NCI-H524 treated with DMSO at 0.1 percent for 48 hours (cell line): ENCODE data around the gene DCBLD1.

Experiments used
- DNase-seq: peaks from one replicate; lab custom pipeline; 2025; lab: John Stamatoyannopoulos, UW

DCBLD1 gene

DNA sequence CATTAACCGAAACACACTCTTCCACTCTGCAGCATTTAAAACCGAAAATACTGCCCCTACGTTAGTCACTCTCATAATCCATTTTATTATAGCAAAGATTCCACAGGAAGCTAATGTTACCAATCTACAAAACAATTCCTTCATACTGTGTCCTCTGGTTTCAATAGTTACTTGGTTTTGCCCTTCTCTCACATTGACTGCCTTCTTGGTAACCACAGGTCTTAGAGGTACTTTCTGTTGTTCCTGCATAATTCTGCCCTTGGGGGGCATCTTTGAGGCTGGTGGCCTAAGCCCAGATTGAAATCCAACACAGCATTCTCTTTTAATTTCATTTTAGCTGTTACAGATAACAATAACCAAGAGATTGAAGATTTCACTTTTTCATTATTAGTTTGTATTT, 9.8 kb upstream of the DCBLD1 start:
- no peak for DNase-seq

DNA sequence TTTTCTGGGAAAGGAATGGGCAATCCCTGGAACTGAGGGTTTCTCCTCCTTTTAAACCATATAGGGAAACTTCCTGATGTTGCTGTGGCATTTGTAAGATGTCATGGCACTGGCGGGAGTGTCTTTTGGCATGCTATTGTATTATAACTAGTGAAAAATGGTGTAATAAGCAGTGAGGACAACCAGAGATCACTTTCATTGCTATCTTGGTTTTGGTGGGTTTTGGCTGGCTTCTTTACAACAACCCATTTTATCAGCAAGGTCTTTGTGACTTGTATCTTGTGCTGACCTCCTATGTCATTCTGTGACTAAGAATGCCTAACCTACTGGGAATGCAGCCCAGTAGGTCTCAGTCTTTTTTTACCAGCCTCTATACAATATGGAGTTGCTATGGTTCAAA, 9.1 kb upstream of the DCBLD1 start:
- DNase-seq, result no peak

DNA sequence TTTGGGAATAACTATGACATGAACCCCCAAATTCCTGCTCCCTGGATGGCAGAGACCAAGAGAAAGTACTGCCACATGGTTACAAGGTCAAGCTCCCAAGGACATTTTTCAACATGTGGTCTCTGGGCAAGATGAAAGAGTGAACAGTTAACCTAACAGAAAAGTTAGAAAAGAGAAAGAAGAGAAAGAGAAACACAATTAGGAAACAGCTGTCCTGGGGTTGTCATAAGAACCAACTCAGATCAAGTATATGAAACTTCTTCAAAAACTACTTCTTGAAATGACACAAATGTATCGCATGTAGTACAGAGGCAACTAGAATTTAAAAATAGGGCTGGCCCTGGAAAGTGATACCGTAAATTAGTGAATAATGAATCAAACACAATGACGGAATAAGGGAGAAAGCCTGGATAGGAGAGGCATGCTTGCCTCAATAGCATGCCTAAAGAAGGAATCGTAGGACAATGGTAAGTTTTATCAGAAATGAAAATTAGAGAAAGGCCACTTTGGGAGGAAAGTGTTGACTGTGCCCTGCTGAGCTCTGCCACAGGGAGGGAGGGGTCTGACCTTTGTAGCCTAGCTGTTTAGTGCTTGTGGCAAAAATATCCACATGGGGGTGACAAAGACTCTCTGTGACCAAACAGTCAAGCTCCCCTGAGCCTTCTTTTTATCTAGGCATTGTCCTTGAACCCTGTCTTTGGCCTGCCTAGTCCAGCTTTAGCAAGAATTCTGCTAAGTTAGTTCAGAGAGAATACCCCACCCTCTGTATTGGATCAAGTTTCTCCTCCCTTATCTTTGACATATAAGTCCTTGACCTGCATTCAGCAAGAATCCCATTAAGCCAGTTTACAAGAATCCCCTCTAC, 4.3 kb upstream of the DCBLD1 start:
- no peak for DNase-seq

DNA sequence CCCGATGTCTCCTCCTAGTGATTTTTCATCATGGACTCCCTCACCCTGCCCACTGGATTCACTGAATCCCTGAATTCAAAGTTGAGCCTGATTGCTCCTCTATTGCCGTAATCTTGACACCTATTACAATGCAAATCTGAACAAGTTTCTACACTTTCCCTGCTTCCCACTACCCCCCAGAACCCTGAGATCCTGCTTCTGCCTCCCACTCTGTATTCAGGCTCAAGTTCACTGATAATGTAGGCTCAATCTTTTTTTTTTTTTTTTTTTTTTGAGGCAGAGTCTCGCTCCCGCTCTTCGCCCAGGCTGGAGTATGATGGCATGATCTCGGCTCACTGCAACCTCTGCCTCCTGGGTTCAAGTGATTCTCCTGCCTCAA, 3.6 kb upstream of the DCBLD1 start:
- DNase-seq, result no peak

DNA sequence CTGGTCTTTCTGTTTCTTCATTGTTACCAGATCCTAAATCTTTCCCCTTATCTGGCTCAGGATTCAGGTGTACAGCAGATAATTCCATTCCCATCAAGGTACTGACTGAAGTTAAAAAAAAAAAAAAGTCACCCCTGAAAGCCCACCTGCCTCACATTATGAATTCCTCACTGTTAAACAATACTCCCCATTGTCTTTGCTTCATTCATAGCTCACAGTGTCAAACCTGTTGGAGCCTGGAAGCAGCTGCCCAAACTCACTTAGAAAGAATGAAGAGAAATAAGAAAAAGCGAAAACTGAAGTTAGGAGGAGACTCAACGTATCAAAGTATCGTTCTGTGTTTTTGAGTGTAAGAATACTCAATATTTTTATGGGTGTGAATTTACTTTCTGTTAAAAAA, 1.8 kb upstream of the DCBLD1 start:
- no peak for DNase-seq

DNA sequence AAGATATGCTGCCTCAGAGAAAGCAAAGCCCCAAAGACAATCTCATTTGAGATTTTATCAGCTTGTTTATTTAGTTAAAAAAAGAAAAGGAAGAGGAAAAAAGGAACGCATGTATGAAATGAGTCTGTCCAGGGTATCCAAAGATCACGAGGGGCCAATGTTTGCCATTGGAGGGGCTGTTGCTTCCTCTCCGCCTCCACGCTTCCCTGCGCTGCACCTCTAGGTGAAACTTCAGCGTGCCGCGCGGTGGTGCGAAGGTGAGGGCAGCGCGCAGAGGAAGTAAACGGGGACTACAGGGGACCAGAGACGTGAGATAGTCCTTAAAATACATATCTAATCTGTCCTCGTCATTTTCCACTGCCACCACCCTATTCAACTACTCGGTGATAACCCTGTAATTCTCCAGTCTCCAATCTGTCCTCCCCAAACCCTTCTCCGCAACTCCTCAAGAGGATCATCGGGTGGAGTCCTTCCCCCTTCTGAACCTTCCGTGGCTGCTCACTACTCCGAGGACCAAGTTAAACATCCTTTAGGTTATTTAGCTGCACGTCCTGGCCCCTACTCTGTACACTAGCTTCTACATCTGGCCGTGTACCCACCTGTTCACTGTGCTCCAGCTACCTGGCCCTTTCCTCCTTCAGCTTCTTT, 1.1 kb upstream of the DCBLD1 start:
- DNase-seq, result no peak

DNA sequence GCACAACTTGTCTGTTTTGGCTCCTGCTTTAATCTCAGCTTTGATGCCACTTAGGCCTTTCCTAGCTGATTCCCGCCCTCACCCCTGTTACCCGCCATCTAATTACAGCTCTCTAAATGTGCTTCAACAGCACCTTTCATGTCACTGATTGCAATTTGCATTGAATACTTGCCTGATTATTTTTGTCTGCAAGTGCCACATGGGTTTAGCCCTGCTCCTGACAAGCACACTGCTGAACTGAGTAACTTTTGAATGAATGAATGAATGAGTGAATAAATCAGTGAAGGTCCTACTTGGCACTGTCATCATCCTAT, 591 bp upstream of the DCBLD1 start:
- no peak for DNase-seq

DNA sequence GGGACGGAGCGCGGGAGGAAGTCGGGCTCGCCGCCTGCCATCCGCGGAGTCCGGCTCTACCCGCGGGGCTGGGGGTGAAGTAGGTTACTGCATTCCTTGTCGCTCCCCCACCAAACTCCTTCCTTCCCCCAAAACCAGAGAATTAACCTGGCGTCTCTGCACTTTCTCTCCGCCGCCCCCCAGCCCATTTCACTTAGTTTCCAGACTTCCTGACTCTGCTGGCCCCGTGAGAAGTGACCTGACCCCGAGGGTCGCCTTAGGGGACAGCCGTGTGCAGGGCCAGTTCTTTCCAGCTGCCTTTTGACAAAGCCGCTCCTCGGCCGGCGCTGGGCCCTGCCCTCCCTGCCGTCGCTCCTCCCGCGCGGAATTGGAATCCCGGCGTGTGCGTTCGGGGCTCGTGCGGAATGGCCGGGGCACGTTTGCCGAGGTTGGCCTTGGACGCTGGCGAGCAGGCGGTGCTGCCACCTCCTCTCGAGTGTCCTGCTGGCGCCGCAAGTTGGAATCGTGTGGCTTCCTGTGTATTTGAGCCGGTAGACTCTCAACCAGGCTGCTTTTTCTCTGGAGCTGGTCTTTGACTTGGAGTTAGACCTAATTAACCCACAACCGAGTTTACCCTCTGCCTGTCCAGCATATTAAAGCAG, 650 bp downstream of the DCBLD1 start:
- no peak for DNase-seq

DNA sequence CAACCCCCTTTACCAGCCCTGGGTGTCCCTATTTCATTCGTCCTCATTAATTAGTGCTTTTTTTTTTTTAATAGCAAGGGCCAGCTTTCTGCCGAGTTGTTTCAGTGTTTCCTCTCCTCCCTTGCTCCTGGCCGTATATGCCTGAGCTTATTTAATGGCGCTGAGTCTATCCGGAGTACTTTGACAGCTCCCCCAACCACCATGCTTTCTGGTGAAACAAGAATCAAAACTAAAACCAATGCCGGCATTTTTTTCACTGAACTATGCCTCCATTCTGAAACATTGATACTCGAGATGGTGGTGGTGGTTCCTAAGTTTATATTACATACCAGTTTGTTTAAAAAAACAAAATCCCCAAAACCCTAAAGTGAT, 1.2 kb downstream of the DCBLD1 start:
- no peak for DNase-seq

DNA sequence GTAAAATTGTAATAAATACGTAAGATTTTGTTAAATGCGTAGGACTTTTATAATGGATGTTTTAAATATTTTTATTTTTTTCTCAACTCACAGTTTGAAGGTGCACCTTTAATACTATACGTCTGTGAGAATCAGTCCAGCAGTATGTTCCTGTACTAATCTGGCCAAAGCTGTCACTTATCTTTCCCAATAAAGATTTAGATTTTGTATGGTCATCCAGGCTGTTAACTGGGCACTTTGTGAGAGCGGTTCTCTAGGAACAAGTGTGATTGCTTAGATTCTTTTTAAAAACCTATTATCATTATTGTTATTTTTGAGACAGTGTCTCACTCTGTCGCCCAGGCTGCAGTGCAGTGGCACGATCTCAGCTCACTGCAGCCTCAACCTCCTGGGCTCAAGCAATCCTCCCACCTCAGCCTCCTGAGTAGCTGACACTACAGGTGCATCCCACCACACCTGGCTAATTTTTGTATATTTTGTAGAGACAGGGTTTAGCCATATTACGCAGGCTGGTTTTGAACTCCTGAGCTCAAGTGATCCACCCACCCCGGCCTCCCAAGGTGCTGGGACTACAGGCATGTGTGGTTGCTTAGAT, 1.7 kb downstream of the DCBLD1 start:
- no peak for DNase-seq

DNA sequence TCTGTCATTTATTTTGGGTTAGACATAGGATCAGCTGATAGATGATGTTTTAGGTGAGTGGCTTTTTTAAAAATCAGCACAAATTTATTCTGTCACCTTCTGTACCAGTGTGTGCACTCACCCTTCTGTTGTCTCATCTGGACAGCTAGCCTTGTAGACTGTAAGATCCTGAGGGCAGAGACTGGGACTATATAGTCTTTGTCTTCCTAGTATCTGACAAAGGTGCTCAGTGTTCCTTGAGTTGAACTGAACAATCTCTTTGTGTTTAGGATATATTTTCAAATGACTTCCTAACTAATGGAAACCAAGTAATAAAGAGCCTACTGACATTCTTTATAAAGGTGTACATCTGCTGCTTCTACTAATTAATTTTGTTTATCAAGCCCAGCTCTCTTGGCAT, 3.0 kb downstream of the DCBLD1 start:
- no peak for DNase-seq

DNA sequence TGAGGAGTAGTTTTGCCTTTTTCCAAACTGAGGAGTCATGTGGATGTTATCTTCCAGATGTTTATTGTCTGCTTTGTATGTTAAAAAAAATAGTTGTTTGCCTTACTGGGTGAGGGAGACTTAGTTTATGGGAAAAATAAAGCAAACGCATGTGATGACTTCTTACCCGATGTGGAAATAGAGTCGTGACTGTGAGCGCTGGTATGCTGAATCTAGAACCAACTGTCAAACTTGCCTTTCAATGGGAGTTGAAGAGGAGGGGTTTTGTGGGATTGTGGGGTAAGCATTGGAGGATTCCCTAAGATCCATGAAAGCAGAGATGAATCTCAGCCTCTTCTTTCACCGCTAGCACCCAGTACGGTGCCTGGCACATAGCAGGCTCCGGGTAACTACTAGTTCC, 5.3 kb downstream of the DCBLD1 start:
- no peak for DNase-seq

DNA sequence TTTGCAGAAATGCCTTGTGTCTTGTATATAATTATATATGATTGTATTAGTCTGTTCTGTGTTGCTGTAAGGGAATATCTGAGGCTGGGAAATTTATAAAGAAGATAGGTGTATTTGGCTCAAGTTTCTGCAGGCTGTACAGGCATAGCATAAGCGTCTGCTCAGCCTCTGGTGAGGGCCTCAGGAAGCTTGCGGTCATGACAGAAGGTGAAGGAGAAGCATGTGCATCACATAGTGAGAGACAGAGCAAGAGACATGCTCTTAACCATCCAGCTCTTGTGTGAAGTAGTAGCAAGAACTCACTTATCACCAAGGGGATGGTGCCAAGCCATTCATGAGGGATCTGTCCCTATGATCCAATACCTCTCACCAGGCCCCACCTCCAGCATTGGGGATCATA, 6.5 kb downstream of the DCBLD1 start:
- DNase-seq, result no peak

DNA sequence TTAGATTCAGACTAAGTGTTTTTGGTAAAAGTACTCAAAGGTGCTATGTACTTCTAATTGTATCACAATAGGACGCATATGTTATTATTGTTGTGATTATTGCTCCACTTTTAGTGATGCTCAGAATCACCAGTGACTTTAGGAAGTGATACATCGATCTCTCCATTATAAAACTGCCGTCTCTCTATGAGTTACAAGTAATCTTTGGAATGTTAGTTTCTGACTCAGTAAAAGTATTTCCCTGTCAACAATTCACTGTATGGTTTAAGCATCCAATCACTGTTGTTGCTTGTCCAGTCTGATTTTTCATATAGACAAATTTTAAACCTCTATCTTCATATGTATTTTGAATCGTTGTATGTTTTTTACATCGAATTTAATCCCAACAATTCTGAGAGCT, 9.4 kb downstream of the DCBLD1 start:
- DNase-seq, result no peak

DNA sequence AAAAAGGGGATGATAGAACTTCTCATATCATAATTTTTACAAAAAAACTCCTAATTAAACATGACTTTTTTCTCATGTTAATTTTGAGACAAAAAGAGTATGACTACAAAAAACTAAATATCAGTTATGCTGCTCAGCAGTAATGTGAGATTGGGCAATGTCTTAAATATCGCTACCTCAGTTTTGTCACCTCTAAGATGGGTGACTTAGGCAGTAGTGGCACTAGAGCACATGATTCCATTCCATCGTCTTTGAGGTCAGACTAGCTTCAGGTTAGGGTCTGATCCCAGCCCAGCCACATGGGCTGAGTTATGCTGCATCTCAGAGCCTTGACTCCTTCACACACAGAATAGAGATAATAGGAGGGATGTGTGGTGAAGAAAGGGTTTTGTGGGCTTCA, 11.0 kb downstream of the DCBLD1 start:
- no peak for DNase-seq

DNA sequence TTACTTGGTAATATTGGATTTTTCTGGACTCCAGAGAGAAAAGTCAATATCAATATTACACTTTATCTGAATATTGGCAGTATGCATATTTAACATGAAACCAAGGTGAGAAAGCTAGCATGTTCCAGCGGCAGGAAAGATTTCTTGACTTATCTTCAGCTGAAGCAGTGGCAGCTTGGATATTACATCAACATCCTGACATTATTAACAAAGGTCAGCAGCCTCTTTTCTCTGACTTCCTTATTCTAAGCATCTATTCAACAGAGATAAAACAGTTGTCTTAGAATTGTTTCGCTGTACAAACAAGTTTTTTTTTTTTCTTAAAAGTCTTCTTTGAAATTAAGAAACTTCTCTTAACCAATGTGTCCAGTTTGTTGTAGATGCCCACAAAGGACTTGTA, 11.8 kb downstream of the DCBLD1 start:
- no peak for DNase-seq

DNA sequence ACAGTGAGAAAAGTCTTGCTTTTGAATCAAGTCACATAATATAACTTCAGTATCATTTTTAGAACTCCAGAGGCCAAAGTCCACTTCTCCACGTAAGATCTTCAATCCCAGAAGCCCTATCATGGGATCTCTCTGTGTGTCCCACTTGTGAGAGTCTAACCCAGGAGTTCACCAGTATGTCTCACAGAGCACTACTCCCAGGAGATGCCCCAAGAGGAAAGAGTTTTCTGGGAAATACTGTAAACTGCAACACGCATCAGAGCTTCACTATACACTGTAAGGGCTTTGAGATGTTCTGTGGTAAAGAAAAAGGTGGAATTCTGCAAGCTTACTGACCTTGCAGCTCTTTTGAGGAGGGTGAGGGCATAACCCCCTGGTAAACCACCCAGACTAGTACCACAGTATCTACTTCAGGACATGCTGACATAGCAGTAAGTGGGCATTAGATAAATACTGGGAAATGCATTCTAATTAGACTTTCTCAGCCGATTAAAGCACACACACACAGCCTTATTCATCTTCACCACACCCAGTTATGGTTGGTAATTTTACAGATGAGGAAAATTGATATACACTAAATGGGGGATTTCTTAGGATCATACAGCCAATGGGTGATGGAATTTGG, 12.3 kb downstream of the DCBLD1 start:
- DNase-seq, result no peak

DNA sequence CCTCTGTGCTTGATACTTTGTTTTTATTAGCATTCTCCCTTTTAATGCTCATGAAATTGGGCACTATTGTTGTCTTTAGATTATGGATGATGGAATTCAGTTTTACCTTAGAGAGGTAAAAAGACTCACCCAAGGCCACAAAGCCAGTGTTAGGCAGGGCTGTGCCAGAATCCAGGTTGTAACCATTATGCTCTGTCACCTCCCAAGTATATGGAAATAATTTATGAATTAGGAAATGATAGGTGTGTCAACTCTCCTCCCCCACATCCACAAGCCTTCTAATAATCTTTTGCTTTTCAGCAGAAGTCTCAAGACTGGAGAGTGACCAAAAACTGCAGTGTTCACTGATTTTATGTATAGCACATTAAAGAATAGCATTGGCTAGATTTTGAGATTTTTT, 13.0 kb downstream of the DCBLD1 start:
- DNase-seq, result no peak

DNA sequence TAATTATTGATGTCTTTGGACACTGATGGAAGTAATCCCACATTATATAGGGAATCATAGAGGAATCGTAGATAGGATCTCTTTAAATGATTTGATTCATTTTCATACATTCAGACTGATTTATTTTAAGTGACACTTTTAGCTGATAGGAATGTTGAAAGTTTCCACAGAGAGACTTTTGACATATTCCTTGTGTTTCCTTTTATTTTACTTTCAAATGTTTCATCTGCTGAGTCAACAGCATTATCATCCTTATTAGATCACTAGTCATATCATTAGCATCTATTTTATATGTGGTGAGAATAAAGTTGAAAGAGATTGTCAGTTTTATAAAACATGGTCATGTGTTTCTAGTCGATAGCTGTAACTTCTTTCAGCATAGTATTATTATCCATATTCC, 13.4 kb downstream of the DCBLD1 start:
- no peak for DNase-seq

DNA sequence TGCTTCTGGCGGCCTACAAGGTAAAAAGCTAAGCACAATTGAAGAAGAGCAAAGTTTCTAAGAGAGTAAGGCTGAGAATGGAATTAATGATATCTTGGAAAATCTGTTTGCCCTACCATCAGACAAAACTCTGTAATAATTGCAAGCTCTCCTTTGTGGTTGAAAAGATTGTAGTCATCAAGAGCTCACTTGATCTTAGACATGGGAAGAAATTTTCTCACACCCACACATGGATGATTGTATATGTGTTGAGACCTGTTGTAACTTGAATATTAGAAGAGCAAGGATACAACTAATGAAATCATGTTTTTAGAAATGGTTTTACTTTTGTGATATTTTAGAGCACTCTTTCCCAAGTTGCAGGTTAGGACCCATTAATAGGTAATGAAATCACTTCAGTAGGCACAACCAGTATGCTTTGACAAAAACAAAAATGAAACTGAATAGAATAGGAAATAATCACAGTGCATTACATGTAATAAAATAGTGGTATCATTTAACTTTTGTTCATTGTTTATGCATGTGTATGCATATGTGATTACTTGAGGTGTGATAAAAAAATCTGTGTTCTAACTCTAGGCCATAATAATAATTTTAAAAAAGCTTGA, 14.0 kb downstream of the DCBLD1 start:
- no peak for DNase-seq

DNA sequence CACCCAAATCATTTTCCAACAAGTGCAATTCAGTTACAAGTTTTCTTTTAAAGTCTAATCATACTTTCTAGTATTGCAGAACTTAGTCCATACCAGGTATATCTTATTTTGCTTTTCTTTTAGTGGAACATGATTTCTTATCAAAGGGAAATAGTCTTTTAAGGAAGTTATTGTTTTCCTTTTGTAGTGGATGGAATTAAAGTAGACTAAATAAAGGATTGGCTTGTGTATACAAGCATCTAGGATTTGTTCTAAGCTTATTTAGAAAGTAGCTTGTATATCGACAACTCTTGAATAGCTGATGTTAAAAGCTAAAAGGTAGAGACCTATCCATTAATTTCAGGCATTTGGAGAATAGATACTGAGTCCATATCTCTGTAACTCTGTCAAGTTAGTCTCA, 14.8 kb downstream of the DCBLD1 start:
- no peak for DNase-seq

DNA sequence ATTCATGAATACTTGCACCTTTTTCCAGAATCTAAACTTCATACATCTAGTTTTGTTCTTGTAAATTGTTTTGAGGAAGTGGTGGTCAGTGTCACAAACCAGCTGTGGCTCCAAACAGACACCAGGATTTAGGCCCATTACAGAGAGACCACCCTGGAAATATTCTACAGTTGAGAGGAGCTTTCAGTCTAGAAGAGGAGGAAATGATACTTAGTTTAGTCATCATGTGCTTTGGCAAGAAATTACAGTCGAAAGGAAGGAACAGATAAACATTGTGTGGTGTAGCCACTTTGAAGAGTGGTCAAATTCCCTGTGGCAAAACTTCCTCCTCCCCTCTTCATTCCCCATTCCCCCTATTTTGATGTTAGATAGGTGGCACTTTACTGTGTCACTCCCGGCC, 15.7 kb downstream of the DCBLD1 start:
- DNase-seq, result no peak
